C4-2B (cell line): ENCODE measurements around the gene IQGAP3.

ENCODE experiments used
- H3K27ac ChIP-seq: fragments of 450-650 bp; 2 replicates; pipeline ENCODE4 v1.5.1; 2017
- ZFX ChIP-seq: fragments of 450-650 bp; IDR thresholded peaks from 2 replicates; pipeline ENCODE4 v1.6.1; 2017
- TF ChIP-seq, protein P1 (sequence below): fragments of 450-650 bp; conservative IDR thresholded peaks from 2 replicates; pipeline ENCODE4 v1.5.1; 2017; ENCODE audit warnings: mild to moderate bottlenecking

IQGAP3 gene

DNA sequence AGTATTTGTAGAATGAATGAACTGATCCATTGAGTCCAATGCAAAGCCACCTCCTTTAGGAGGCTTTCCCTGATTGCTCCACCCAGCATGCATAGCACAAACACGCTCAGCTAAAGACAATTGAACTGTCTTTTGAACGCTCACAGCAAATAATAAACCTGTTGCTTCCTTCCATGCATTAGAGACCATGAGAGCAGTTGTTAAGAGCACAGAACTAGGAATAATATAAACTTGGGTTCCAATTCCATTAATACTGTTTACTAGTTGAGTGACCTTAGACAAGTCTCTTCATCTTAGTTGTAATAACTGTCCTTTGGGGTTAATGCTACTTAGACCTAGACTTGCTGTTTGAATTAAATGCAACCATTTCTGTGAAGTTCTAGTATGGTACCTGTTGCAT is 65.9 kb downstream of the IQGAP3 start:
- TF ChIP-seq ZFX, result no peak
- TF ChIP-seq, protein P1, sequence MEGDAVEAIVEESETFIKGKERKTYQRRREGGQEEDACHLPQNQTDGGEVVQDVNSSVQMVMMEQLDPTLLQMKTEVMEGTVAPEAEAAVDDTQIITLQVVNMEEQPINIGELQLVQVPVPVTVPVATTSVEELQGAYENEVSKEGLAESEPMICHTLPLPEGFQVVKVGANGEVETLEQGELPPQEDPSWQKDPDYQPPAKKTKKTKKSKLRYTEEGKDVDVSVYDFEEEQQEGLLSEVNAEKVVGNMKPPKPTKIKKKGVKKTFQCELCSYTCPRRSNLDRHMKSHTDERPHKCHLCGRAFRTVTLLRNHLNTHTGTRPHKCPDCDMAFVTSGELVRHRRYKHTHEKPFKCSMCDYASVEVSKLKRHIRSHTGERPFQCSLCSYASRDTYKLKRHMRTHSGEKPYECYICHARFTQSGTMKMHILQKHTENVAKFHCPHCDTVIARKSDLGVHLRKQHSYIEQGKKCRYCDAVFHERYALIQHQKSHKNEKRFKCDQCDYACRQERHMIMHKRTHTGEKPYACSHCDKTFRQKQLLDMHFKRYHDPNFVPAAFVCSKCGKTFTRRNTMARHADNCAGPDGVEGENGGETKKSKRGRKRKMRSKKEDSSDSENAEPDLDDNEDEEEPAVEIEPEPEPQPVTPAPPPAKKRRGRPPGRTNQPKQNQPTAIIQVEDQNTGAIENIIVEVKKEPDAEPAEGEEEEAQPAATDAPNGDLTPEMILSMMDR, result no peak
- H3K27ac ChIP-seq, result no peak overlapping the region

DNA sequence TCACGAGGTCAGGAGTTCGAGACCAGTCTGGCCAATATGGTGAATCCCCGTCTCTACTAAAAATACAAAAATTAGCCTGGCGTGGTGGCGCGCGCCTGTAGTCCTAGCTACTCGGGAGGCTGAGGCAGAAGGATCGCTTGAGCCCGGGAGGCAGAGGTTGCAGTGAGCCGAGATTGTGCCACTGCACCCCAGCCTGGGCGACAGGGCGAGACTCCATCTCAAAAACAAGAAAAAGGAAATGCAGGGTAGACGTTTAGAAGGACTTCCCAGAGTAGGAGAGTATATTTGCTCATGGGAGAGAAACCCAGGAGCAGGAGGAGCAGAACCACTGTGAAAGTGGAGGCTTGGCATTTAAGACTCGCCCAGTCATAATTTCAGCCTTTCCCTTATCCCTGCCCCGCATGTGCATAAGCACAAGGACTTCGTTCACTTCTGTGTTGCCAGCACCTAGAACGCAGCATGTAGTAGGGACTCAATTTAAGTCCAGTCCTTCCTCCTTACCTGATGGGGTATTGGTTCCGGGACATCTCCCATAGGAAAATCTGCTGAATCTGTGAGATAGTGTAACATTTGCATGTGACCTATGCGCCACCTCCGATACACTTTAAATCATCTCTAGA is 66.6 kb downstream of the IQGAP3 start:
- H3K27ac ChIP-seq, result peak overlapping the region; percentile 79
- TF ChIP-seq ZFX, result no peak
- TF ChIP-seq, protein P1, result no peak

DNA sequence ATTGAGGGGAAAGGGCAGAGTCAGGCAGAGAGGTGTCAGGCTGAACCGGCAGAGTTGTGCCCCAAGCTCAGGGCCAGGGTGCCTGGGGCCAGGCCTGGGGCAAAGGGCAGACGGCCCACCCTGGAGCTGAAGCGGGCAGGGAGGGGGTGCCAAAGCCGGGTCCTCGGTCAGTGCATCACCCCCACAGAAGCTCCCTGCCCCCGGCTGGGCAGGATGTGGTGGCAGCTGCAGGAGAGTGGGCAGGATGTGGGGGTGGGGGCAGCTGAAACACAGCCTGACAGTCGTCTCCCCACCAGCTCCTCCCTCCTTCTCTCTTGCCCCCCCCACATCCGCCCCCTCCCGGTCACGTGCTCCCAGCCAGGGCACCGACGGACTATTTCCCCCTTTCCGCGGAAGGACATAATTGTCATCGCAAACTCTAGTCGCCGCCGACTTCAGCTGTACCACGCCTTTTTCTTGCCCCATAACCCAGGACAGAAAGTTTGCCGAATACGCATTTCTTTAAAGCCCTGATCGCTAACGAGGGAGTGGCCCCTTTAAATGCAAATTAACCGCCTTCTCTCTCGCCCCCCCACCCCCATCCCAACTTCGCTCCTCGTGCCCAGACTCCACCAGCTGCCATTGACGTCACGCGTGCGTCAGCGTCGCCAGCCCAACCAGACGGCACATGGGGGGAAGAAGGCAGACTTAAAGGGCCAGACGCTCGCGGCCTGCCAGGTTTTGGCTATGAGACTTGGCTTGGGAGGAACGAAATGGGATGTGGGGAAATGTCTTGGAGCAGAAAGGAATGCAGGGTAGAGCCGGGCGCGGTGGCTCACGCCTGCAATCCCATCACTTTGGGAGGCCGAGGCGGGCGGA is 67.3 kb downstream of the IQGAP3 start:
- H3K27ac ChIP-seq, result peak overlapping the region; percentile 79
- TF ChIP-seq ZFX, result no peak
- TF ChIP-seq, protein P1, result no peak

DNA sequence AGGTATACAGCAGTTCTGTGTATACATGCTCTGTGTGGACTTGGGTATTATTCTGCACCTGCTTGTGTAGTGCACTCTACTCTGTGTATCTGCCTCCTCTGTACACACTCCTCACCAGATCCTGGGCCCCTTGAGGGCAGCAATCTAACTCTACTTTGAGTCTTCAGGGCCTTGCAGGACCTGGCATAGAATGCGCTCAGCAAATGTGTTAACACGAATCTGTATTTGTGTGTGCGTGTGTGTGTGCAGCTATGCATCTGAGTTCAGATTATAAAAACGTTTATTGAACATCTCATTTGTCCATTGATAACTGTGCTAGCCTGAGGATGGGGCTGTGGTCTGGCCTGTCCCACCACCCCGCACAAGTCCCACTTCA is 67.9 kb downstream of the IQGAP3 start:
- TF ChIP-seq ZFX, result no peak
- TF ChIP-seq, protein P1, result no peak
- peak overlapping the region; percentile 79 for H3K27ac ChIP-seq

DNA sequence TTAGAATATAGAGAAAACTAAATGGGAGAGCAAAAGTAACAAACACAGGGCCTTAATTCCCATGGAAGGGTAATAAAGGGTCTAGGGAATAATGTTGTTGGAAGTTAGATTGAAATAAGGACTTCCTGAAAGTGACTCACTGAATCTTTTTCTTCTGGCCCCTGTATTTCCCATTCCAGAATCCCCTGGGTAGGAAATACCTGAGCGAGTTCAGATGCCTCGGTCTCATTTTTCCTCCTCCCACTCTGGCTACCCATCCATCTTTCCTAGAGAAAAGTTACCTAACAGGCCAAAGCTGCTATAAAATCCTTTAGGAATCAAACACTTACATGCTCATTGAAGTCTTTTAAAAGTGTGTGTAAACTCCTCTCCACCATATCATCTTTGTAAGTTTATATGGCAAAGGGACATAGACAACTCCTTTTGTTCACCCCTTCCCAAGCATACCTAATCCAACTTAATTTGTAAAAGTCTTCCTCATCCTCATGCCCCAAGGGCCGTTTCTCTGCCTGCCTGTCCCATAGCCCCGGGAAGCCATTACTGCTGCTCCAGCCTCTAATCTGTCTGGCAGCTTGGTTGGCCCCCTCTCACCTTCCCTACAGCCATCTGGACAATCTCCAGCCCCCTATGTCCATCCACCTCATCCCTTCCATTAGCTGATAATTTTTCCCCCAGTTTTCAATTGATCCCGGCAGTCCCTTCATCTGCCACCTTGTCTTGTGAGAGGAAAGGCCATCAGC is 68.5 kb downstream of the IQGAP3 start:
- TF ChIP-seq, protein P1, result no peak
- no peak for TF ChIP-seq ZFX
- H3K27ac ChIP-seq, result peak overlapping the region; percentile 79

DNA sequence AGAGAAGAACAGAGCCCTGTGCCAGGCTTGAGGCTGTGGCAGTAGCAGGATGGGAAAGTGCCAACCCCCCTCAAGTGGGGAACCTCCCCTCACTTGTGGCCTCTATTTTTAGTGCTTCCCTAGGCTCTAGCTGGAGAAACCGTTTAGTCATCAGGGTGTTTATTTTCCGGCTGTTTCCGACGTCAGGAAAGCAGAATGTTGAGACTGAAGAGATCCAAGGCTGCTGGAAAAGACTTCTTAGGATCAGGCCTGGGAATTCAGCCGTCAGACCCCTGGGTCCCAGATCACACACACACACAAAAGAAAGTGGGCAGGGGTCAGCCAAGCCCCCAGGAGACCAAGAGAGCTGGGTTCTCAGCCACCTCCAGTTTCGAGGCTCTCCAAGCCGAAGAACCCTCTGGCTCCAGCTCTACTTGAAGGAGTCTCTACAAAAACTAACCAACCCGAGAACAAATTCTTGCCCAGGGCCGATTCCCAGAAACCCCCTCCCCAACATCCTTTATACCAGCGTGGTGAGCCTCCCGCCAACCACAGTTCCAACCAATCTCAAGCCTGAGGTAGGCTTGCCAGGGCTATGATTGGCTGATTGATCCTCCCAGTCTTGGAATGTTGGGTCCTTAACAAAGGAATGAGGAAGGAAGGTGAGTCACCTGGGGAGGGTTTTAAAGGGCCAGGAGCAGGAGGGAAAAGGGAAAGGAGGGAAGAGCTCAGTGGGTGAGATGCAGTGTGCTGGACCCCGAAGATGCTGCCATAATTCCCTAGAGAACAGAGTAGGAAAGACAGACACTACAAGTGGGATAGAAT is 69.3 kb downstream of the IQGAP3 start:
- no peak for TF ChIP-seq ZFX
- TF ChIP-seq, protein P1, result no peak
- H3K27ac ChIP-seq, result 0 out of 2 replicates have a peak overlapping the region, but pooled peaks have one; percentile 3
